ENCODE measurements around the gene IP6K3.

DNA sequence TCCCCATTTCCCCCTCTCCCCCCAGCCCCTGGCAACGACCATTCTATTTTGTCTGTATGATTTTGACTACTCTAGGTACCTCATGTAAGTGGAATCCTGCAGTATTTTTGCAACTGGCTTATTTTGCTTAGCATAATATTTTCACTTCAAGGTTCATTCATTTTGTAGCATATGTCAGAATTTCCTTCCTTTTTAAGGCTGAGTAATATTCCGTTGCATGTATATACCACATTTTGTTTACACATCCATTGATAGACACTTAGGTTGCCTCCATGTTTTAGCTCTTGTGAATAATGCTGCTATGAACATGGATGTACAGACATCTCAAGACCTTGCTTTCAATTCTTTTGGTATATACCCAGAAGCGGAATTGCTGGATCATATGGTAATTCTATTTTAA, 33.8 kb downstream of the IP6K3 start:
- no peak for TF ChIP-seq EZH2 (IDR thresholded peaks at IDR 0.05; ENCODE audit: borderline replicate concordance, insufficient read depth, low read depth, low read length, poor library complexity, severe bottlenecking)
- TF ChIP-seq, protein P1, sequence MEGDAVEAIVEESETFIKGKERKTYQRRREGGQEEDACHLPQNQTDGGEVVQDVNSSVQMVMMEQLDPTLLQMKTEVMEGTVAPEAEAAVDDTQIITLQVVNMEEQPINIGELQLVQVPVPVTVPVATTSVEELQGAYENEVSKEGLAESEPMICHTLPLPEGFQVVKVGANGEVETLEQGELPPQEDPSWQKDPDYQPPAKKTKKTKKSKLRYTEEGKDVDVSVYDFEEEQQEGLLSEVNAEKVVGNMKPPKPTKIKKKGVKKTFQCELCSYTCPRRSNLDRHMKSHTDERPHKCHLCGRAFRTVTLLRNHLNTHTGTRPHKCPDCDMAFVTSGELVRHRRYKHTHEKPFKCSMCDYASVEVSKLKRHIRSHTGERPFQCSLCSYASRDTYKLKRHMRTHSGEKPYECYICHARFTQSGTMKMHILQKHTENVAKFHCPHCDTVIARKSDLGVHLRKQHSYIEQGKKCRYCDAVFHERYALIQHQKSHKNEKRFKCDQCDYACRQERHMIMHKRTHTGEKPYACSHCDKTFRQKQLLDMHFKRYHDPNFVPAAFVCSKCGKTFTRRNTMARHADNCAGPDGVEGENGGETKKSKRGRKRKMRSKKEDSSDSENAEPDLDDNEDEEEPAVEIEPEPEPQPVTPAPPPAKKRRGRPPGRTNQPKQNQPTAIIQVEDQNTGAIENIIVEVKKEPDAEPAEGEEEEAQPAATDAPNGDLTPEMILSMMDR (IDR thresholded peaks at IDR 0.05) = no peak
